Trophoblast cell (in vitro differentiated cells and primary cell): ENCODE measurements around the gene GIPC2.

Experiments
- DNase-seq, 2 donors: peaks; one replicate each; pipeline ENCODE4 v3.0.0-alpha.2; 2016
- H2AFZ ChIP-seq: 2 replicates; pipeline ENCODE4 v1.6.1; 2013; ENCODE audit warnings: low read length, moderate library complexity, mild to moderate bottlenecking; ENCODE audit not compliant: insufficient read depth, poor library complexity
- H2AK5ac ChIP-seq: 2 replicates; pipeline ENCODE4 v1.6.1; 2013; ENCODE audit warnings: mild to moderate bottlenecking, low read length
- H2BK120ac ChIP-seq: 2 replicates; pipeline ENCODE4 v1.6.1; 2013; ENCODE audit warnings: low read length, mild to moderate bottlenecking, moderate library complexity; ENCODE audit not compliant: insufficient read depth, poor library complexity
- H2BK12ac ChIP-seq: 2 replicates; pipeline ENCODE4 v1.6.1; 2013; ENCODE audit warnings: mild to moderate bottlenecking, low read length, moderate library complexity
- H2BK5ac ChIP-seq: 2 replicates; pipeline ENCODE4 v1.6.1; 2013; ENCODE audit warnings: low read length, low read depth, moderate library complexity, mild to moderate bottlenecking; ENCODE audit not compliant: poor library complexity
- H3K14ac ChIP-seq: 2 replicates; pipeline ENCODE4 v1.6.1; 2013; ENCODE audit warnings: mild to moderate bottlenecking, low read length
- H3K18ac ChIP-seq: 2 replicates; pipeline ENCODE4 v1.6.1; 2013; ENCODE audit warnings: mild to moderate bottlenecking, low read length
- H3K23ac ChIP-seq: 2 replicates; pipeline ENCODE4 v1.6.1; 2013; ENCODE audit warnings: low read length
- H3K27ac ChIP-seq: 2 replicates; pipeline ENCODE4 v1.5.1; 2013; ENCODE audit warnings: low read depth, mild to moderate bottlenecking, inconsistent platforms, low read length, moderate library complexity
- H3K27me3 ChIP-seq: 2 replicates; pipeline ENCODE4 v1.6.1; 2013; ENCODE audit warnings: inconsistent platforms, mild to moderate bottlenecking, low read length, moderate library complexity; ENCODE audit not compliant: insufficient read depth
- H3K36me3 ChIP-seq, 2 experiments: 1 replicate in 1 of 2; 2 replicates in 1 of 2; pipeline ENCODE4 v1.6.1; 2013; ENCODE audit warnings: low read length in 2 of 2, mild to moderate bottlenecking in 2 of 2, moderate library complexity in 1 of 2; ENCODE audit not compliant: insufficient read depth in 2 of 2, control insufficient read depth in 1 of 2
- H3K4ac ChIP-seq: 2 replicates; pipeline ENCODE4 v1.6.1; 2013; ENCODE audit warnings: low read depth, mild to moderate bottlenecking, low read length, moderate library complexity
- H3K4me1 ChIP-seq, 2 experiments: 1 replicate in 1 of 2; 2 replicates in 1 of 2; pipeline ENCODE4 v1.6.1; 2013; ENCODE audit warnings: low read length in 2 of 2, mild to moderate bottlenecking in 2 of 2, moderate library complexity in 1 of 2; ENCODE audit not compliant: insufficient read depth in 2 of 2, control insufficient read depth in 1 of 2
- H3K4me2 ChIP-seq: 2 replicates; pipeline ENCODE4 v1.6.1; 2013; ENCODE audit warnings: inconsistent platforms, mild to moderate bottlenecking, low read length, moderate library complexity
- H3K4me3 ChIP-seq: 2 replicates; pipeline ENCODE4 v1.5.1; 2013; ENCODE audit warnings: mild to moderate bottlenecking, low read depth, low read length, inconsistent platforms
- H3K79me1 ChIP-seq: one replicate; pipeline ENCODE4 v1.6.1; 2013; ENCODE audit warnings: low read length
- H3K79me2 ChIP-seq: 2 replicates; pipeline ENCODE4 v1.6.1; 2013; ENCODE audit warnings: low read length, mild to moderate bottlenecking; ENCODE audit not compliant: control insufficient read depth, insufficient read depth, poor library complexity
- H3K9ac ChIP-seq: 2 replicates; pipeline ENCODE4 v1.6.1; 2013; ENCODE audit warnings: mild to moderate bottlenecking, low read length
- H3K9me3 ChIP-seq: 2 replicates; pipeline ENCODE4 v1.6.1; 2013; ENCODE audit warnings: low read depth, mild to moderate bottlenecking, control low read depth, inconsistent platforms, low read length; ENCODE audit not compliant: insufficient read depth
- H4K12ac ChIP-seq: 2 replicates; pipeline ENCODE4 v1.6.1; 2013; ENCODE audit warnings: low read depth, mild to moderate bottlenecking, low read length, moderate library complexity
- H4K8ac ChIP-seq: 2 replicates; pipeline ENCODE4 v1.6.1; 2013; ENCODE audit warnings: low read depth, mild to moderate bottlenecking, low read length, moderate library complexity
- H4K91ac ChIP-seq: one replicate; pipeline ENCODE4 v1.6.1; 2013; ENCODE audit warnings: low read depth, mild to moderate bottlenecking, low read length, moderate library complexity
- WGBS: extraction: QIAGEN DNeasy Blood & Tissue Kit; methylation state at CpG from one replicate; pipeline ENCODE4 v1.1.7; 2013; ENCODE audit warnings: missing lambda C conversion rate; ENCODE audit not compliant: insufficient read length, insufficient coverage; ENCODE audit errors: extremely low coverage; 5-methylcytosine and 5-hydroxymethylcytosine counted together

Gene GIPC2

GRCh38 chr1:78147031-78147430 is 101.3 kb downstream of the GIPC2 start:
- no peak overlapping the region for H3K14ac ChIP-seq
- H2AK5ac ChIP-seq, result no peak overlapping the region
- H3K4ac ChIP-seq, result no peak overlapping the region
- H3K9me3 ChIP-seq, result no peaks in the 10 kb centered on the region
- no peak overlapping the region for H2BK120ac ChIP-seq
- H4K12ac ChIP-seq, result no peak overlapping the region
- H4K8ac ChIP-seq, result no peak overlapping the region
- no peak overlapping the region for H3K9ac ChIP-seq
- H3K4me2 ChIP-seq, result no peak overlapping the region
- no peak overlapping the region for H3K27ac ChIP-seq
- H3K36me3 ChIP-seq, result no peaks in the 10 kb centered on the region
- H4K91ac ChIP-seq, result no peak overlapping the region
- no peak overlapping the region for H2AFZ ChIP-seq
- H3K4me1 ChIP-seq, result no peaks in the 10 kb centered on the region
- no peaks in the 10 kb centered on the region for H3K27me3 ChIP-seq
- H3K23ac ChIP-seq, result no peak overlapping the region
- no CpG with 5 or more reads among the region's 5 CpGs for WGBS
- no peak overlapping the region for H2BK5ac ChIP-seq
- no peak for DNase-seq
- H2BK12ac ChIP-seq, result no peak overlapping the region
- H3K4me3 ChIP-seq, result no peak overlapping the region
- no peak overlapping the region for H3K18ac ChIP-seq
- no peaks in the 10 kb centered on the region for H3K79me1 ChIP-seq
- no peaks in the 10 kb centered on the region for H3K79me2 ChIP-seq

GRCh38 chr1:78153092-78153736 is 107.4 kb downstream of the GIPC2 start:
- Histone ChIP-seq H3K4me1 (no peaks in the 10 kb centered on the region), H4K12ac (no peak overlapping the region), H3K79me2 (no peaks in the 10 kb centered on the region), H3K27me3 (no peaks in the 10 kb centered on the region), H3K79me1 (no peaks in the 10 kb centered on the region), H4K8ac (no peak overlapping the region), H3K27ac (no peak overlapping the region), H3K23ac (no peak overlapping the region), H3K4me3 (no peak overlapping the region), H3K4me2 (no peak overlapping the region), H2BK120ac (no peak overlapping the region), H2AK5ac (no peak overlapping the region), H4K91ac (no peak overlapping the region), H3K14ac (no peak overlapping the region), H3K9me3 (peaks cover 2% of the 10 kb centered on the region), H3K9ac (no peak overlapping the region), H2BK5ac (no peak overlapping the region), H2BK12ac (no peak overlapping the region), H3K18ac (no peak overlapping the region), H3K4ac (no peak overlapping the region), H3K36me3 (no peaks in the 10 kb centered on the region), H2AFZ (no peak overlapping the region)
- DNase-seq, result no peak
- no CpG with 5 or more reads among the region's 4 CpGs for WGBS

GRCh38 chr1:78155121-78155520 is 109.4 kb downstream of the GIPC2 start:
- WGBS, result no CpG with 5 or more reads among the region's 4 CpGs
- no peak overlapping the region for H3K4ac ChIP-seq
- no peak for DNase-seq
- H4K91ac ChIP-seq, result no peak overlapping the region
- no peaks in the 10 kb centered on the region for H3K79me1 ChIP-seq
- H2BK12ac ChIP-seq, result no peak overlapping the region
- H3K9me3 ChIP-seq, result peaks cover 2% of the 10 kb centered on the region
- no peak overlapping the region for H3K27ac ChIP-seq
- no peak overlapping the region for H2BK120ac ChIP-seq
- no peak overlapping the region for H2BK5ac ChIP-seq
- no peak overlapping the region for H3K4me3 ChIP-seq
- no peak overlapping the region for H2AFZ ChIP-seq
- H3K4me2 ChIP-seq, result no peak overlapping the region
- H3K4me1 ChIP-seq, result no peaks in the 10 kb centered on the region
- no peak overlapping the region for H2AK5ac ChIP-seq
- H4K12ac ChIP-seq, result no peak overlapping the region
- H3K9ac ChIP-seq, result no peak overlapping the region
- peak overlapping the region; percentile 11 for H3K23ac ChIP-seq
- H3K14ac ChIP-seq, result no peak overlapping the region
- H3K79me2 ChIP-seq, result no peaks in the 10 kb centered on the region
- H4K8ac ChIP-seq, result no peak overlapping the region
- no peaks in the 10 kb centered on the region for H3K36me3 ChIP-seq
- no peak overlapping the region for H3K18ac ChIP-seq
- no peaks in the 10 kb centered on the region for H3K27me3 ChIP-seq

- Histone ChIP-seq H2BK120ac (no peak overlapping the region), H4K12ac (no peak overlapping the region), H3K4me2 (no peak overlapping the region), H3K9me3 (peaks cover 2% of the 10 kb centered on the region), H3K18ac (no peak overlapping the region), H3K4me1 (no peaks in the 10 kb centered on the region), H2BK5ac (no peak overlapping the region), H4K91ac (no peak overlapping the region), H3K14ac (no peak overlapping the region), H3K4ac (no peak overlapping the region), H3K27me3 (no peaks in the 10 kb centered on the region), H2AFZ (no peak overlapping the region), H3K79me1 (no peaks in the 10 kb centered on the region), H3K79me2 (no peaks in the 10 kb centered on the region), H2BK12ac (no peak overlapping the region), H3K27ac (no peak overlapping the region), H3K4me3 (no peak overlapping the region), H3K23ac (no peak overlapping the region), H3K9ac (no peak overlapping the region), H3K36me3 (no peaks in the 10 kb centered on the region), H2AK5ac (no peak overlapping the region), H4K8ac (no peak overlapping the region)
- DNase-seq, result no peak
These were observed 111.2 kb downstream of the GIPC2 start for GRCh38 chr1:78156805-78157521.
